Smooth muscle cell of trachea (primary cell): ENCODE data around the gene EIF4ENIF1. TPM values are rescaled to one million over a fixed set of nuclear protein-coding genes. Genes with fewer than 3 reads are reported as not detected.

ENCODE experiments used
- total RNA-seq: library from RNA; depleted of rRNA; stranded (reverse); fragments of >200 nt; gene quantifications from 2 replicates; pipeline ENCODE4 v1.2.1, GENCODE V29; 2014

The EIF4ENIF1 gene
- 8.6 and 19.4 TPM in 2 replicates for total RNA-seq

GRCh38 chr22:31489632-31490495 is at the start of gene EIF4ENIF1:
Gene EIF4ENIF1 (minus strand): TSS chr22:31489842. CDS start chr22:31488718, 1,124 bp downstream.

GRCh38 chr22:31496007-31496734 is 6.5 kb upstream of the EIF4ENIF1 start, which contains the start of gene SFI1:
Gene SFI1 (plus strand): TSS chr22:31496536. CDS start chr22:31508285, 11,749 bp downstream.

GRCh38 chr22:31399211-31400022 is 90.2 kb downstream of the EIF4ENIF1 start, which contains the start of gene DRG1:
Gene DRG1 (plus strand): TSS chr22:31399604. CDS start chr22:31399684, 80 bp downstream.

Other genes starting within 250 kb of the EIF4ENIF1 start
- gene PIK3IP1, start 197.4 kb downstream of the EIF4ENIF1 start, total RNA-seq = 37.1 and 55.1 TPM in 2 replicates
- 13.1 and 18.7 TPM in 2 replicates for gene PATZ1, start 143.5 kb downstream of the EIF4ENIF1 start, total RNA-seq
- gene DRG1, start 90.2 kb downstream of the EIF4ENIF1 start, total RNA-seq = 84.8 and 89.2 TPM in 2 replicates
- 13.1 and 24.7 TPM in 2 replicates for gene SFI1, start 6.7 kb upstream of the EIF4ENIF1 start, total RNA-seq
- 32.6 and 33.6 TPM in 2 replicates for gene PISD, start 172.4 kb upstream of the EIF4ENIF1 start, total RNA-seq